Measurements from ENCODE around the gene PIM3.
"Not testable (repeated sequence)": the region's sequence is repeated elsewhere in the genome, so short reads cannot be mapped to it uniquely, and the experiment has no call there.

PIM3 gene

DNA sequence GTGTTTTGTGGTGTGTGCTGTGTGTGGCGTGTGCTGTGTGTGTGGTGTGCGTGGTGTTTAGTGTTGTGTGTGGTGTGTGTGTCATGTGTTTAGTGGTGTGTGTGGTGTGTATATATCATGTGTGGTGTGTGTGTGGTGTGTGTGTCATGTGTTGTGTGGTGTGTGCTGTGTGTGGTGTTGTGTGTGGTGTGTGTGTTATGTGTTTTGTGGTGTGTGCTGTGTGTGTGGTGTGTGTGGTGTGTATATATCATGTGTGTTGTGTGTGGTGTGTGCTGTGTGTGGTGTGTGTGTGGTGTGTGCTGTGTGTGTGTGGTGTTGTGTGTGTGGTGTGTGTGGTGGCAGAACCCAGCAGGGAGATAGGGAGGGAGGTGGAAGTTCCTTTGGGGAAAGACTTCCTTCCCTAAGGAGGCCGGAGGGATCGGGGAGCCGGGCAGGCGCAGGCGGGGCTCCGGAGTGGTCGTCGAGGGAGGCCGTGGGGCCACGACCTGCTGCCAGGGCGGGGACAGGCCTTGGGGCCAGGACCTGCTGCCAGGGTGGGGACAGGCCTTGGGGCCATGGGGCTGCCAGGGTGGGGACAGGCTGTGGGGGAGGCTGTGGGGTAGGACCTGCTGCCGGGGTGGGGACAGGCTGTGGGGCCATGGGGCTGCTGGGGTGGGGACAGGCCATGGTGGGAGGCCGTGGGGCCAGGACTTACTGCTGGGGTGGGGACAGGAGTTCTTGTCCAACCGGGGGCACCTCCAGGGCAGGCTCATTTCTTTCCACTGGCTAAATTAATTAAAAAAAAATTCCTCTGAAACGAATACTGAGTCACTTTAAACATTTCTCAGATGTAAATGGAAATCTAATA is 15.2 kb downstream of the PIM3 start:
- peaks cover 3 to 15% (median 12%) of the 10 kb centered on the region in 3 donors for H3K9me3 ChIP-seq
- intact Hi-C loops (cut with DNase I; ENCODE audit: low total_unique reads): no loop called here
- TF ChIP-seq, protein P1, sequence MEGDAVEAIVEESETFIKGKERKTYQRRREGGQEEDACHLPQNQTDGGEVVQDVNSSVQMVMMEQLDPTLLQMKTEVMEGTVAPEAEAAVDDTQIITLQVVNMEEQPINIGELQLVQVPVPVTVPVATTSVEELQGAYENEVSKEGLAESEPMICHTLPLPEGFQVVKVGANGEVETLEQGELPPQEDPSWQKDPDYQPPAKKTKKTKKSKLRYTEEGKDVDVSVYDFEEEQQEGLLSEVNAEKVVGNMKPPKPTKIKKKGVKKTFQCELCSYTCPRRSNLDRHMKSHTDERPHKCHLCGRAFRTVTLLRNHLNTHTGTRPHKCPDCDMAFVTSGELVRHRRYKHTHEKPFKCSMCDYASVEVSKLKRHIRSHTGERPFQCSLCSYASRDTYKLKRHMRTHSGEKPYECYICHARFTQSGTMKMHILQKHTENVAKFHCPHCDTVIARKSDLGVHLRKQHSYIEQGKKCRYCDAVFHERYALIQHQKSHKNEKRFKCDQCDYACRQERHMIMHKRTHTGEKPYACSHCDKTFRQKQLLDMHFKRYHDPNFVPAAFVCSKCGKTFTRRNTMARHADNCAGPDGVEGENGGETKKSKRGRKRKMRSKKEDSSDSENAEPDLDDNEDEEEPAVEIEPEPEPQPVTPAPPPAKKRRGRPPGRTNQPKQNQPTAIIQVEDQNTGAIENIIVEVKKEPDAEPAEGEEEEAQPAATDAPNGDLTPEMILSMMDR (IDR thresholded peaks at IDR 0.05): no peak
- H3K27me3 ChIP-seq: no peaks in the 10 kb centered on the region
- DNase-seq: peak; percentile 11 to 63
- no peaks in the 10 kb centered on the region for H3K36me3 ChIP-seq
- H3K4me3 ChIP-seq: no peak overlapping the region
- H3K4me1 ChIP-seq: peaks cover 7 to 20% (median 13%) of the 10 kb centered on the region in 4 donors
- peak overlapping the region in 1 of 2 donors; percentile 47 for H3K27ac ChIP-seq

DNA sequence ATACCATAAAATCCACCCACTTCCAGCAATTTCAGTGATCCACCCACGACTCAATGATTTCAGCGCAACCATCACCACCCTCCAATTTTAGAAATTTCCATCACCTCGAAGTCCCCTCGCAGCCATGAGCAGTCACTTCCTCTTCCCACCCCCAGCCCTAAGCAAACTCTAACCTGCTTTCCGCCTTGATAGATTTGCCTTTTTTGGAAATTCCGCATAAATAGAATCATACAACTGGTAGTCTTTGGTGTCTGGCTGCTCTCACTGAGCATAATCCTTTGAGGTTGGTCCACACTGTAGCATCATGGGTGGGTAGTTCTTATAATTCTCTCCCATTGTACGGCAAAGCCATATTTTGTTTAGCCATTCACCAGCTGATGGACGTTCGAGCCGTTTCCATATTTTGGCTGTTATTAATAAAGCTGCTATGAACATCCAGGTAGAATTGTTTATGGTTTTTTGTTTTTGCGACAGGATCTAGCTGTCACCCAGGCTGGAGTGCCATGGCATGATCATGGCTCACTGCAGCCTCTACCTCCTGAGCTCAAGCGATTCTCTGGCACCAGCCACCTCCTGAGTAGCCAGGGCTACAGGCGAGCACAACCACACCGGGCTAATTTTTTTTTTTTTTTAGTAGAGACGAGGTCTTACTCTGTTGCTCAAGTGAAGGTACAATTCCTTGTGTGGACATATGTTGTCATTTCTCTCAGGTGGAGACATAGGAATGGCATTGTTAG is 16.0 kb downstream of the PIM3 start:
- Histone ChIP-seq H3K4me3 (no peak overlapping the region), H3K9me3 (peaks cover 3 to 15% (median 12%) of the 10 kb centered on the region in 3 donors), H3K27me3 (peaks cover 0 to 7% of the 10 kb centered on the region in 2 donors), H3K27ac (peak overlapping the region in 1 of 2 donors; percentile 47), H3K4me1 (peaks cover 0 to 13% (median 8%) of the 10 kb centered on the region in 4 donors), H3K36me3 (no peaks in the 10 kb centered on the region)
- peak; percentile 5 to 11 for DNase-seq
- intact Hi-C loops (cut with DNase I; ENCODE audit: low total_unique reads): no loop called here
- TF ChIP-seq, protein P1 (IDR thresholded peaks at IDR 0.05): no peak

DNA sequence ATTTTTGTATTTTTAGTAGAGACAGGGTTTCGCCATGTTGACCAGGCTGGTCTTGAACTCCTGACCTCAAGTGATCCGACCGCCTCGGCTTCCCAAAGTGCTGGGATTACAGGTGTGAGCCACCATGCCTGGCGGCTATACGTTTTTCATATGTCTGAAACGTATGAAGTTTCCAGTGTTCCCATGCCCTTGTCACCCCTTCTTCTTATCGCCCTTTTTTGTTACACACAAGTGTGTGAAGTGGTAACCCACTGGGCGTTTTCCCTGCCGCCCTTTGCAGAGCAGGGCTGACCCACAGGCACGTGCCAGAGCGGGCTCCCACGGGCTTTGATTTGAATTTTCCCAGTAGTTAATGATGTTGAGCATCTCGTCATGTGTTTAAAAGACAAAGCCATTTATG is 17.0 kb downstream of the PIM3 start:
- Histone ChIP-seq H3K4me1 (peaks cover 0 to 4% (median 0%) of the 10 kb centered on the region in 4 donors), H3K9me3 (peaks cover 3 to 15% (median 12%) of the 10 kb centered on the region in 3 donors), H3K27me3 (peaks cover 0 to 15% of the 10 kb centered on the region in 2 donors), H3K4me3 (no peak overlapping the region), H3K27ac (no peak overlapping the region), H3K36me3 (no peaks in the 10 kb centered on the region)
- TF ChIP-seq, protein P1 (IDR thresholded peaks at IDR 0.05): no peak
- peak in 1 of 2 donors; percentile 29 for DNase-seq
- intact Hi-C loops (cut with DNase I; ENCODE audit: low total_unique reads): no loop called here

DNA sequence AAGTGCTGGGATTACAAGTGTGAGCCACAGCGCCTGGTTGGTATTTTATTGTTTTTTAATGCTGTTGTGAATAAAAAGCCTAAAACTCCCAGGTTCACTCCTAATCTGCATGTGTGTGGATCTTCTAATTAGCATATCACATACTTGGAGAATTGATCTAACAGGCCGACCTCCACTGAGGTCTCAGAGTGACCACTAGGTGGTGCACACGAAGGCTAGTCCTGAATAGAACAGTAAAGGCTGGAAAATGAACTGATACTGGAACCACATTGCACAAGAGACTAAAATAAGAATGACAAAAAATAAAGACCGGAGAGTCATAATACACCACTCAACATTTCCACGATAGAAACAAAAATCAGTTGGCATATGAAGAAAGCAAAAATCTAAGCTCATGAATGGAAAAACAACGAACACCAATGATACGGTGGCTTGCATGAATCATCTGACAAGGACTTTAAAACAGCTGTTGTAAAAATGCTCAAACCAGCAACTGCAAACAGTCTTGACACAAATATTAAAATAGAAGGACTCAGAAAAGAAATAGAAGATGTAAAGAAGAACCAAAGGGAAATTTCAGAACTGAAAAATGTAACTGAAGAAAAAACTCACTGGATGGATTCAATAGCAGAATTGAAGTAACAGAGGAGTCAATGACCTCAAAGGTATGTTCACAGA is 19.2 kb downstream of the PIM3 start:
- Histone ChIP-seq H3K36me3 (no peaks in the 10 kb centered on the region), H3K27ac (no peak overlapping the region), H3K4me1 (peaks cover 0 to 13% (median 7%) of the 10 kb centered on the region in 4 donors), H3K27me3 (peaks cover 4 to 33% of the 10 kb centered on the region in 2 donors), H3K4me3 (no peak overlapping the region), H3K9me3 (peaks cover 3 to 18% (median 15%) of the 10 kb centered on the region in 3 donors)
- TF ChIP-seq, protein P1 (IDR thresholded peaks at IDR 0.05): peak in 1 of 2 experiments; percentile 31
- peak; percentile 25 to 42 for DNase-seq
- intact Hi-C loops (cut with DNase I; ENCODE audit: low total_unique reads): no loop called here

DNA sequence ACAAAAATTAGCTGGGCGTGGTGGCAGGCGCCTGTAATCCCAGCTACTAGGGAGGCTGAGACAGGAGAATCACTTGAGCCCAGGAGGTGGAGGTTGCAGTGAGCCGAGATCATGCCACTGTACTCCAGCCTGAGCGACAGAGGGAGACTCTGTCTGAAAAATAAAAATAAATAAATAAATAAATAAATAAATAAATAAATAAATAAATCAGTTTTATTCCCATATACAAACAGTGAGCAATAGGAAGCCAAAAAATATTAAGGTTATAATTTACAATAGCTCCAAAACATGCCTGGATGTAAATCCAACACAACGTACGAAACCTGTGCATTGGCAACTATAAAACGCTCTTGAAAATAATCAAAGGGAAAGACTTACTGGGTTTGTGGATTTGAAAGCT is 21.2 kb downstream of the PIM3 start:
- H3K4me1 ChIP-seq; H3K4me3 ChIP-seq; intact Hi-C loops (cut with DNase I; ENCODE audit: low total_unique reads); H3K27ac ChIP-seq; H3K36me3 ChIP-seq: not testable (repeated sequence)
- peaks cover 4 to 33% of the 10 kb centered on the region in 2 donors for H3K27me3 ChIP-seq
- peak in 1 of 2 donors; percentile 3 for DNase-seq
- peaks cover 3 to 30% (median 27%) of the 10 kb centered on the region in 3 donors for H3K9me3 ChIP-seq
